GM19463 (cell line): ENCODE results near the gene IWS1.
"Not testable (repeated sequence)": the region's sequence is repeated elsewhere in the genome, so short reads cannot be mapped to it uniquely, and the experiment has no call there.

Experiments used
- ATAC-seq: cut with Tn5 transposase; IDR thresholded peaks from one replicate; pipeline ENCODE4 v1.9.1; 2021; ENCODE audit warnings: mild to moderate bottlenecking, moderate library complexity; ENCODE audit not compliant: unreplicated experiment

IWS1 gene

DNA sequence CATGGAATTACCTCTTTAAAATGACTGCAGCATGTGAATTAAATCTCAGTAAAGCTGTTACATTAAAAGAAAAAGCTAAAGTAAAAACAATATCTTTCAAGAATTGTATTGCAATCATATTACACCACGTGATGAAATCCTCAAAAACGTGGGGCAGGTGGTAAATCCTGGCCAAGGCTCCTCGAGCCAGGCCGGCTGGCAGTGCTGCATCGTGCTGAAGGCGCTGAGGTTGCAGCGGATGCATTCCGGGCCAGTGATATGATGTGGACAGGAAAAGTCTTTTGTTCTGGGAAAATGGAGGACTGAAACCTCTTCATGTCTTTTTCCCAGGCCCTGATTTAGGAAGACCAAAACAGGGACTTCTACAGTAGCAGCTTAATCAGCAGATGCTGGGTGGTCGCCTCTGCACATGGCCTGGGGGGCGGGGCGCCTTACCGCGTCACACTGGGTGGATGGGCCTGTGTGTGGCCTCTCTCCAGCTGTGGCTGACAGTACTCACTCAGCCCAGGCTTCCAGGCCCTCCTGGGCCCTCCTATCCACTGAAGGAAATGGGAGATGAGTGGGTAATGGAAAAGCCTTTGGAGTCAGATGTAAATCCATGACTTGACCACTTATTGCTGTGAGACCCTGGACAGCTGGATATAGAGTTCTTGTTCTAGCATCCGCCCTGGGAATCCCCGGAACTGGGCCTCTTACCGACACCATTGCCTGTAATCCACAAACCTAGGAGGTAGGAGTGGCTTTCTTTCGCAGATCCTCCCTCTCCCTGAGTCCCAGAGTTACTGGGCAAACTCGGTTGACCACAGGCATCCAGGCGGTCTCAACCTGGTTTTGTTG is 62.9 kb downstream of the IWS1 start:
- ATAC-seq = no peak

DNA sequence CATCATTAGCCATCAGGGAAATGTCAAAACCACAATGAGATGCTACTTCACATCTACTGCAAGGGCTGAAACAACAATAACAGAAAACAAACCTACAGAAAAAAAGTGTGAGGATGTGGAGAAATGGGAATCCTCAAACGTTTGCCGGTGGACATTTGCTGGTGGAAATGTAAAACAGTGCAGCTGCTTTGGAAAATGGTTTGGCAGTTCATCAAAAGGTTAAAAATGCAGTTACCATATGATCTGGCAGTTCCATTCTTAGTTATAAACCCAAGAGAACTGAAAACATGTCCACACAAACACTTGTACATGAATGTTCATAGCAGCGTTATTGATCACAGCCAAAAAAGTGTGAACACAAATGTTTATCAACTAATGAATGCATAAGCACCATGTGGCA is 63.8 kb downstream of the IWS1 start:
- ATAC-seq = no peak

DNA sequence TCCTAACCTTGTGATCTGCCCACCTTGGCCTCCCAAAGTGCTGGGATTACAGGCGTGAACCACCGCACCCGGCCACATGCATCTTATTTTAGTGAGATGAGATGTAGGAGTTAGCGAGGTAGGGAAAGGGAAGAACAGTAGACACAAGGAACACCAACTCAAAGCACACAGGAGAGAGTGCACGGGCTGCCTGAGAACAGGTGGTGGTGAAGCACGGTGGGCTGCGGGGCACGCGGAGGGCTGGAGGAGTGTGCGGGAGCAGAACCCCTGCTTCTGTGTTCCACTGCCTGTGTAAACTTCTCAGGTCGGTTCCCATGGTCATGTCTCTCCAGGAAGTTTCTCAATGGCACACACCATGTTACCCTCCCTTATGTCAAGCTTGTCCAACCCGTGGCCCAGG is 69.3 kb downstream of the IWS1 start:
- ATAC-seq = no peak

DNA sequence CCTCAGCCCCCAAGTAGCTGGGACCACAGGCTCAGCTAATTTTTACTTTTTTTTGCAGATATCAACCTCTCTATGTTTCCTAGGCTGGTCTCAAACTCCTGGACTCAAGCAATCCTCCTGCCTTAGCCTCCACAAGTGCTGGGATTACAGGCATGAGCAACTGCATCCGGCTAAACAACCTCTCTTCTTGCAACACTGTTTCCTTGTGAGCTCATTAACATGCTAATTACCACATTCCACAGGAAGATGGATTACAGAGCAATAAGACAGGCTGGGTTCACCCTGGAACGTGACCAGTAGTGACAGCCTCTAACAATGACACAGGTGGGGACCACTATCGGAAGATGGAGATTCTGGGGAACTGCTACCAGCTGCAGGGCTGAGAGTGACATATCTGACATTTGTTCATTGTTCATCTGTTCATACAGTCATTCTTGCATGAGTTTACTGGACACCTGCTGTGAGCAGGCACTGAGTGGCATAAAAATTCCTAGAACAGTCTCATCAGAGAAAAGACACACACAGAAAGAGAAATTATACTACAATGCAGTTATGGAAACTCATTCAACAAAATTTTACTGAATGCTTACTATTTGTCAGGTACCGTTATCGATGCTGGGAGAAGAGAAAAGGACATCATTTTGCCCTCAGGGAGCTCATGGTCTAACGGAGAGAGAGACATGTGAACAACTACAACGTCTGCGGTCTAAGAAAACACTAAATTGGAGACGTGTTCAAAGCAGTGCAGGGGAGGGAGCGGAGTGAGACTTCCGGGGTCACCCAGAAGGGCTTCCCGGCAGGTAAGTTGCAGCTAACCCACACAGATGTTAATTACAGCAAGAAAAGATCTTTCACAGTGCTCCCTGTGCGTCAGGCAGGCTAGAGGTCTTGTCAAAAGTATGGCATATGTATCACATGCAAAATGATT is 70.5 kb downstream of the IWS1 start:
- no peak for ATAC-seq

GRCh38 chr2:127454595-127455565 is 71.4 kb downstream of the IWS1 start:
- no peak for ATAC-seq

DNA sequence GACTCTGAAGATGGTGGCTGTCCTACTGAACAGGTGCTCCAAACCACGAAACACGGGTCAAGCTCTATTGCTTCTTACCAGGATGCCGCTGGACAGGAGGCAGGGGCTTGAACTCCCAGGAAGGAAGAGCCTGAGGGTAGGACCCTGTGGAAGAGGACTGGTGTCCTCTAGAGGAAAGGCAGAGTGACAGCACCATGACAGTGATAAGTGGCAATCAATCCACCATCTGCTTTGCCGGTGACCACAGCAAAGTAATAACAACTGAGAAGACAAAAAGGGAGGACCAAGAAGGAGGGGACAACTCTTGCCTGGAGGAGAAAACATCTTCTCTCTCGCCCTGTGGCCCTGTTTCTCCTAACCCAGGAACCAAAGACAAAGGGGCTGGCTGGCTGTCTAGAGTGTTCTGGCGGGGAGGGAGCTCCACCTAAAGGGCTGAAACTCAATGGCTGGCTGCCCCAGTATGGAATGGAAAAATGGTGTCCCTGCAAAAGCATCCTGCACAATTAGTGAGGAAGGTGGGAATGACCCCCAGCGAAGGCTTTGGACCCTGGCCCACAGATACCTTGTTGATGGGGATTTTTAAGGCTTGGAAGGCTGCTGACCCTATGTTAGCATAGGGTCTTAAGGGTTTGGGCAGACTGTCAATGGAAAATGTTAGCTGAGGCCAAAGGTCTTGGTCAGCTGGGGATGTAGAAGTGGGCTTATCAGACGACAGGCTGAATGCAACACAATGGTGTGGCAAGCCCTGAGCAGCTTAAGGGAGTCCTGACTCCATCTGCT is 72.7 kb downstream of the IWS1 start:
- ATAC-seq = no peak

- ATAC-seq = no peak
Observed at GRCh38 chr2:127453013-127453391, 73.3 kb downstream of the IWS1 start.

DNA sequence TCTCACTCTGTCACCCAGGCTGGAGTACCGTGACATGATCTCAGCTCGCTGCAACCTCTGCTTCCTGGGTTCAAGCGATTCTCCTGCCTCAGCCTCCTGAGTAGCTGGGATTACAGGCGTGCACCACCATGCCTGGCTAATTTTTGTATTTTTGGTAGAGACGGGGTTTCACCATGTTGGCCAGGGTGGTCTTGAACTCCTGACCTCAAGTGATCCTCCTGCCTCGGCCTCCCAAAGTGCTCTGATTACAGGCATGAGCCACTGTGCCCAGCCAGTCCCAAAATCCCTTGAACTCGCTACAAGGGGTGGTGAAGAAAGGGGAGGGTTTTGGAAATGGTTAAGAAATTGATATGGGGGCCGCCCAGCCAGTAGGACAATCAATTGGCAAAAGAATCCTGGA is 73.9 kb downstream of the IWS1 start:
- ATAC-seq = not testable (repeated sequence)

- no peak for ATAC-seq
Observed at GRCh38 chr2:127451981-127452380, 74.3 kb downstream of the IWS1 start.

- ATAC-seq = no peak
Observed at GRCh38 chr2:127449898-127450297, 76.4 kb downstream of the IWS1 start.

DNA sequence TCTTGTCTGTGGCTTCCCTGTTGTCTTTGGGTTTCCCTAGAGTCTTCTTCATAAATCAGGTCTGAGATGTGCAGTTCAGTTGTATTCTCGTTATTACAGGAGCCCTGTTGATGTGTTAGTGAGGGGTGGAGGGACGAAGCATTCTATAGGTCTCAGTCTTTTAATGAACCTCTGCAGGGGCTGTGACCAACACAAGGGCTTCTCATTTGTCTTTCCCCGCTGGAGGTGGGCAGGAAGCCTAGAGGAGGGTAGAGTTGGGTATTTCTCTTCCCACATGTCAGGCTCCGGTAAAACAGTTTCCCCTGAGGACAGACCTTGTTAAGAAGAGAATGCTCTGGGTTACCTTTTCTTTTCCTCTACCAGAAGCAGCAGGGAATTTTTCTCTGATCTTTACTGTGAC is 76.9 kb downstream of the IWS1 start:
- no peak for ATAC-seq

DNA sequence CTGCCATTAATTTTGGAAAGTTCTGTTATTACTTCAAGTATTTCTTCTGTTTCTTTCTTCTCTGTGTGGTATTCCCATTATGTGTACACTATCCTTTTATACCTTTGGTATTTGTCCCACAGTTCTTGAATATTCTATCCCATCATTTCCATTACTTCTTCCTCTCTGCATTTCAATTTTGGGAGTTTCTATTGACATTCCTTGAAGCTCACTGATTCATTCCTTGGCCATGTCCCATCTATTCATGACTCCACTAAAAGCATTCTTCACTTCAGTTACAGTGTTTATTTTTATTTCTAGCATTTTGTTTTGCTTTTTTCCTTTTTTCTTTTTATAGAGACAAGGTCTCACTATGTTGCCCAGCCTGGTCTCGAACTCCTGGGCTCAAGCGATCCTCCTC is 77.8 kb downstream of the IWS1 start:
- no peak for ATAC-seq

DNA sequence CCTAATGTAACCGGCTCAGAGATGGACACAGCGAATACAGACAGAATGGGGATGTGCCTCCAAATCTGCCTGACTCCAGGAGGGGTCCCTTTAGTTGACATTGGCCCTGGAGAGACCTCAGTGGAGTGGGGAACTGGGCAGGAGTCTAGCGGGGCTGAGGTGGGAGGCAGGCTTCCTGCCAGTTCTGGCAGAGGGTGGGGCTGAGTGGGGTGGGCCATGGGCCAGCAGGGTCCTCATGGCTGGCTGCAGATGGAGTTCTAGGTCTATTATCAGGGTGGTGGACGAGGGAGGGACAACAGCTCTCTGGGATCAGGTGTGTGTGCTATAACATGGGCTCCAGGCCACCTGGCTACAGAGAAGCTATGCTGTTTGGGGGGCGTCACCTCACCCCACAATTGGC is 86.9 kb downstream of the IWS1 start:
- no peak for ATAC-seq

GRCh38 chr2:127437781-127438726 is 88.2 kb downstream of the IWS1 start:
- ATAC-seq = no peak

DNA sequence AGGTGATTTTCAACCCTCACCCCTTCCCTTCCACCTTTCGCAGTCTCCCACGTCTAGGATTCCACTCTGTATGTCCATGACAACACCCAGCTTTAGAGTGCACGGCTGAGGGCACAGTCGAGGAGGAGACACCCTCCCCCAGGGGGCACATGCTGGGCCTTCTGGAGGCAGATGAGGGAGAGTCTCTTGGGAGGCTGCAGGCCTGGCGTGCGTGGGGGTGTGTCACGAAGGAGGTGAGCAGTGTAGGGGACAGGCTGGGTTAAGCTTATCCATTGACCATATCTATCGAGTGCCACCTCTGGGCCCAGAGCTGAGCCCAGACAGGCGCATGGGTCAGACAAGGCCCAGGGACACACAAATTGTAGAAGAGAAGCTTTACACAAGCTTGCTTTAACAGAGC is 89.2 kb downstream of the IWS1 start:
- no peak for ATAC-seq

DNA sequence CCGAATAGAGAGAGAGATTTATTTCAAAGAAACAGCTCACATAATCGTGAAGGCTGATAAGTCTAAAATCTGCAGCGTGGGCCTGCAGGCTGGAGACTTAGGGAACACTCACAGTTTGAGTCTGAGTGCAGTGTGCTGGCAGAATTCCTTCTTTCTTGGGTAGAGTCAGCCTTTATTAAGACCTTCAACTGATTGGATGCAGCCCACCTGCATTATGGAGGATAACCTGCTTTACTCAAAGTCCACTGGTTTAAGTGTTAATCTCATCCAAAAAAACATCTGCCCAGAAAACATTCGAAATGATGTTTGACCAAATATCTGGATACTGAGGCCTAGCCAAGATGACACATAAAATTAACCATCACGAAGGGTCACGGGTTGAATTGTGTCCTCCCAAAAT is 91.8 kb downstream of the IWS1 start:
- ATAC-seq = no peak

DNA sequence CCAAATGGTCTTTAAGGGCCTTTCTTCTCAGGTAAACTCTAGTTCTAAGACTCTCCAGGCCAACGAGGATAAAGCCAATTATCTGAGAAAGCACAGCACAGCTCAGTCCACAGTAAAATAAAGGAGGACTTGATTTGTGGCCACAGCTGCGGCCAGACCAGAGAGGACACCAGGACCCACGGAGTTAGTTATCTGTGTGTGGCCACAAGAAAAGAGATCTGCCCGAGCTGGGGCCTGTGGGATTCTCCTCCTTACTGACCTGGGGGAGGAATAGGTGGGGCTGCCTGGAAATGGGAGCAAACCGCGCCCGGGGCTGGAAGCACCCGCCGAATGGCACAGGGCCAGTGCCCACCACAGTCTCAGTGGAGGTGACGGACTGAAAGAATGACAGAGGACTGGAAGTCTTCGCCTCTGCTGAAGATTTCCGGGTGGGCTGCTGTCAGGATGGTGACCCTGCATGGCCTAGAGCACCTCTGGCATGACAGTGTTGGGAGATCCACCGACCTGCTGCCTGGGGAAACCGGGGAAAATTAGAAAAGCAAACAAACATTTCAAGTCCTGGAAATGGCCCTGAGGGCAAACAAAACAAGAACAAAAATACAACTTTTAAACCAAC is 94.8 kb downstream of the IWS1 start:
- no peak for ATAC-seq
